ENCODE measurements around the gene ZNF566.

The ZNF566 gene

DNA sequence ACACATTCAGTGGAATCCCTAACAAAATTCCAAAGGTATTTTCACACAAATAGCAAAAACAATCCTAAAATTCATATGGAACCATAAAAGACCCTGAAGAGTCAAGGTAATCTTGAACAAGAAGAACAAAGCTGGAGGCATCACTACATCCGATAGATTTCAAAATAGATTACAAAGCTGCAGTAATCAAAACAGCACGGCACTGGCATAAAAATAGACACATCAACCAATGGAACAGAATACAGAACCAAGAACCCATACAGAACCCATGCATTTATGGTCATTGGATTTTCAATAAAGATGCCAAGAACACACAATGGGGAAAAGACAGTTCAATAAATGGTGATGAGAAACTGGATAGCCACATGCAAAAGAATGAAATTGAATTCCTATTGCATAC, 32.5 kb downstream of the ZNF566 start:
- no peak for DNase-seq (ENCODE audit: low read depth, low spot score)
- H3K27ac ChIP-seq, result no peak overlapping the region

DNA sequence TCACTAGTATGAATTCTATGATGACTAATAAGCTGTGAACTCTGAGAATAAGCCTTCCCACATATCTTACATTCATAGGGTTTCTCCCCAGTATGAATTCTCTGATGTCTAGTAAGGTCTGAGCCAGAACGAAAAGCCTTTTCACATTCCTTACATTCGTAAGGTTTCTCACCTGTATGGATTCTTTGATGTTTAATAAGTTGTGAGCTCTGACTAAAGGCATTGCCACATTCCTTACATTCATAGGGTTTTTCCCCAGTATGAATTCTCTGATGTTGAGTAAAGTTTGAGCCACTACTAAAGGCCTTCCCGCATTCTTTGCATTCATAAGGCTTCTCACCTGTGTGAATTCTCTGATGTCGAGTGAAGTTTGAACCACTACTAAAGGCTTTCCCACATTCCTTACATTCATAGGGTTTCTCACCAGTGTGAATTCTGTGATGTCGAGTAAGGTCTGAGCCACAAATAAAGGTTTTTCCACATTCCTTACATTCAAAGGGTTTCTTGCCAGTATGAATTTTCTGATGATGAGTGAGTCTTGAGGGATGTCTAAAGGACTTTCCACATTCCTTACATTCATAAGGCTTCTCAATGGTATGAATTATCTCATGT, 40.2 kb downstream of the ZNF566 start:
- DNase-seq (ENCODE audit: low read depth, low spot score), result no peak
- no peak overlapping the region for H3K27ac ChIP-seq

DNA sequence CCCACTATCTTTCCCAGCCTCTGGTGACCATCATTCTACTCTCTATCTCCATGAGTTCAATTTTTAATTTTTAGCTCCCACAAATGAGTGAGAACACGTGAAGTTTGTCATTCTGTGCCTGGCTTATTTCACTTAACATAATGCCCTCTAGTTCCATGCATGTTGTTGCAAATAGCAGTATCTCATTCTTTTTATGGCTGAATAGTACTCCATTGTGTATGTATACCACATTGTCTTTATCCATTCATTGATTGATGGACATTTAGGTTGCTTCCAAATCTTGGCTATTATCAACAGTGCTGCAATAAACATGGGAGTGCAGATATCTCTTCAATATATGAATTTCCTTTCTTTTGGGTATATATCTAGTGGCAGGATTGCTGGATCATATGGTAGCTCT, 48.0 kb downstream of the ZNF566 start:
- no peak overlapping the region for H3K27ac ChIP-seq
- DNase-seq (ENCODE audit: low read depth, low spot score), result no peak

DNA sequence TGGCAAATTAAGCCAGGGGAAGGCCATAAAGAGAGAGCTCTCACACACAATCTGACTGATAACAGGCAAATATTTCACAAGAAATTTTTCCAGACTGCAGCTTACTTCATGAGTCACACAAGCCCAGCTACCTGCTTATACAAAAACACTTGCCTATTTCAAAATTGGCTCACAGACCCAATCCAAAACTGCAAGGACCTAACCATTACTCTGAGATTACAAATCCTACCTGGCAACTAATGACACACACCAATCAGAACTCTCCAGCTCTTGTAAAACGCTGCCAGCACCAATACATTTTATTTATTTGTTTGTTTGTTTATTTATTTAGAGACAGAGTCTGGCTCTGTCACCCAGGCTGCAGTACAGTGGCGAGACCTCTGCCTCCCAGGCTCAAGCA, 52.8 kb downstream of the ZNF566 start:
- no peak overlapping the region for H3K27ac ChIP-seq
- DNase-seq (ENCODE audit: low read depth, low spot score), result peak; percentile 27

DNA sequence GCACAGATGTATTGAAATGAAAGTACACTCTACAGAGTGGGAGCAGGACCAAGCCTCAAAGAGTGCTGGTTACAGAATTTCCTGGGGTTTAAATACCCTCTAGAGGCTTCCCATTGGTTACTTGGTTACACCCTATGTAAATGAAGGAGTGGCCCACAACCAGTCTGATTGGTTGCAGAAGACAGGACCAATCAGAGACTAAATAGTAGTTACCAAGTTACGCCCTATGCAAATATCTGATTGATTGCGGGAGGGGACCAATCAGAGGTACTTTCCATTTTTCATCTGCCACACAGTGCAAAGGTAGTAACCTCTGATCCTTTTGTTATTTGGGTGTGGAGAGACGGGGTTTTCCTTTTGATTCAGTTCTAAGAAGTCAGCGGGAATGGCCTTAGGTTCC, 65.4 kb downstream of the ZNF566 start:
- H3K27ac ChIP-seq, result no peak overlapping the region
- DNase-seq (ENCODE audit: low read depth, low spot score), result no peak

DNA sequence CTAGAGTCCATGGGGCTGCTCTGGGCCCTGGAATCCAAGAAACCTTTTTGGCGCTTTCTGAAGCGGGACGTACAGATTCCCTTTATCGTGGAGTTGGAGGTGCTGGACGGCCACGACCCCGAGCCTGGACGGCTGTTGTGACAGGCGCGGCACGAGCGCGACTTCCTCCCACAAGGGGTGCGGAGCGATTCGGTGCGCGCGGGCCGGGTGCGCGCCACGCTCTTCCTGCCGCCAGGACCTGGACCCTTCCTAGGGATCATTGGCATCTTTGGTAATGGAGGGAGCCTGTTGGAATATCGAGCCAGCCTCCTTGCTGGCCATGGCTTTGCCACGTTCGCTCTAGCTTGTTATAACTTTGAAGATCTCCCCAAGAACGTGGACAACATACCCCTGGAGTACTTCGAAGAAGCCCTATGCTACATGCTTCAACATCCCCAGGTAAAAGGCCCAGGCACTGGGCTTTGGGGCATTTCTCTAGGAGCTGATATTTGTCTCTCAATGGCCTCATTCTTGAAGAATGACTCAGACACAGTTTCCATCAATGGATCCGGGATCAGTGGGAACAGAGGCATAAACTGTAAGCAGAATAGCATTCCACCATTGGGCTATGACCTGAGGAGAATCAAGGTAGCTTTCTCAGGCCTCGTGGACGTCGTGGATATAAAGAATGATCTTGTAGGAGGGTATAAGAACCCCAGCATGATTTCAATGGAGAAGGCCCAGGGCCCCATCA, 67.4 kb downstream of the ZNF566 start:
- no peak for DNase-seq (ENCODE audit: low read depth, low spot score)
- H3K27ac ChIP-seq, result no peak overlapping the region

DNA sequence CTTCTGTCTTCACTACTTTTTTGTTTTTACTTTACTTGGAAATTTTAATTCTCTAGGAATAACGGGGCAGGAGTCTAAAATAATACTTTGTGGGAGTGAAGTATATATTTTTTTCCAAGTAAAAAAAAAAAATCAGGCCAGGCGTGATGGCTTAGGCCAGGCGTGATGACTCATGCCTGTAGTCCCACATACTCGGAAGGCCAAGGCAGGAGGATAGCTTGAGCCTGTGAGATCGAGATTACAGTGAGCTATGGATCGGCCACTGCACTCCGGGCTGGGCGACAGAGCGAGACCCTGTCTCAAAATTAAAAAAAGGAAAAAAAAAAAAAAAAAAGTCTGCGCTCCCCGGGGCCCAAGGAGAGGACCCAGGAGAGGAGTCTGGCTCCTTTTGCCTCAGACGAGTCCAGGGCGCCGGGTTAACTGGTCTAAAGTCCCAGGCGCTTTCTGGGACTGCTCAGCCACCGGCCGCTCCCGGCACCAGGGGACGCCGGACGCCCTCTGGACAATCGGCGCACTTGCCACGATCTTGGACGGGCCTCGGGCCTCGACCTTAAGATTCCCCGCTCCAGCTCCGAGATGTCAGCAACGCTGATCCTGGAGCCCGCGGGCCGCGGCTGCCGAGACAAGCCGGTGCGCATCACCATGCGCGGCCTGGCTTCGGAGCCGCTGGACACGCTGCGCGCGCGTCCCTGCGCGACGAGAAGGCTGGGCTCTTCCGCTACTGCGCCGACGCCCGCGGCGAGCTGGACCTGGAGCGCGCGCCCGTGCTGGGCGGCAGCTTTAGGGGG, 68.2 kb downstream of the ZNF566 start:
- no peak overlapping the region for H3K27ac ChIP-seq
- DNase-seq (ENCODE audit: low read depth, low spot score), result no peak

DNA sequence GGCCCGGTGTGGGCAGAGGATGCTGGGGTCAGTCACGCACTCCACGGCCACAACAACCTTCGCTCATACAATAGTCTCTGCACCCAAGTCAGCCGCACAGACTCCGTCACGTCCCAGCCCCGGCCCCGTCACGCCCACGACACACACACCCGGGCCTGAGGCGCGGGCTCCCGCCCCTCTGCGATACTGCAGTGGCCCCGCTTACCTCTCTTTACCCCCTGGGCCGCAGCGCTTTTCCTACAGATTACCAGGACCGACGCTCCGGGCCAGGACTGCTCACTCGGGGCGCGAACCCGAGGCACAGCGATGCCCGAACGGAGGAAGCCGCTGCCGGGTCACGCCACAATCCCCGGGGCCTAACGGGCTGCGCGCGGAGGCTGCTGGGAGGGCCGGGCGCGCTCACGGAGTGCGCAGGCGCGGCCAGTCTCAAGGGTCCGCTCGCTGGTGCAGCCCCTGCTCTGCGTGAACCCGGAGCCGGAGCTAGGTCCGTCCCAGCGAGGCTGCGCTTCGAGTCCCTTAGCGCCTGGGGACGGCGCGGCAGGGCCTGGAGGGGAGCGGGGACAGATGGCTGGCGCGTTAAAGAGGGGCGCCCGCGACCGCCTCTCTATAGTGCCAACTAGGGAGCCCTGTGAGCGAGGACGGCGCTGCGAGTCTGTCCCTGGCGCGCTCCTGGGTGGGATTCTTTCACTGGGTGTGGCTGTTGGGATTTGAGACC, 70.9 kb downstream of the ZNF566 start, which contains the start of gene ZFP82:
Gene ZFP82 (minus strand): TSS at position 358 of the 715 bp plus-strand sequence. CDS start 8,855 bp downstream, outside the sequence.
- peak within 1 kb of the TSS; percentile 52 for H3K27ac ChIP-seq
- no peak for DNase-seq (ENCODE audit: low read depth, low spot score)

DNA sequence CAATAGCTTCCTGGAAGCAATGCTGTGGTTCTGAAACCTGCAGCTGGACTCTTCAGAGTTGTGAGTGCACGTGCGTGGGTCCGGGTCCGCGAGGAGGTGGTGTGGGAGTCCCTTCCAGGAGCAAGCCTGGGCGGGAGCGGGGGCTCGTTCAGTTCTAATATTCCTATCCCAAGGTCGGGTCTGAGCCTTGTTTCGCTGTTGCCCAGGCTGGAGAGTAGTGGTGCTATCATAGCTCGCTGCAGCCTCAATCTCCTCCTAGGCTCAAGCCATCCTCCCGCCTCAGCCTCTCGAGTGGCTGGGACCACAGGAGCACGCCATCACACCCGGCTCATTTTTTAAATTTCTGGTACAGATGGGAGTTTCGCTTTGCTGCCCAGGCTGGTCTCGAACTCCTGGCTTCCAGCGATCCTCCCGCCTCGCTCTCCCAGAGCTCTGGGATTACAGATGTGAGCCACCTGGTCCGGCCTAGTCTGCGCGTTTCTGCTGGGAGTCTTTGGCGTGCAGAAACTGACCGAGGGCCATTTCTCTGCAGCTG, 71.5 kb downstream of the ZNF566 start:
- H3K27ac ChIP-seq, result peak overlapping the region; percentile 52
- no peak for DNase-seq (ENCODE audit: low read depth, low spot score)

DNA sequence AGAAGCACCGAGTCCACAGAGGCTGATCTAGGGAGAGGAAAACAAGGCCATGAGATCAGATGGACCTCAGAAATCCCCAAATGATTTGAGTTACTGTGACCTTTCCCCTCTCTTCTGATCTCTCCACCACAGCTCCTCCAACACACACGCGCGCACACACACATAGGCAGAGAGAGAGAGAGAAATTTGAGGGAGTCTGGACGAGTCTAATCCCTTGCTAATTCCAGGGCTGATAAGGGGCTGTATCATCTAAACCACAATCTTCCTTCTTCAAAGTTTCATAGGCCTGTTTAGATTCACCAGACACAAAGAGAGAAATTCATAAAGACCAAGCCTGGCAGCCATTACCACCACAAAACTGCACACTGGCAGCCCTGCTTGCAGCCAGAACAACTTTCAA, 79.5 kb downstream of the ZNF566 start:
- no peak overlapping the region for H3K27ac ChIP-seq
- no peak for DNase-seq (ENCODE audit: low read depth, low spot score)

DNA sequence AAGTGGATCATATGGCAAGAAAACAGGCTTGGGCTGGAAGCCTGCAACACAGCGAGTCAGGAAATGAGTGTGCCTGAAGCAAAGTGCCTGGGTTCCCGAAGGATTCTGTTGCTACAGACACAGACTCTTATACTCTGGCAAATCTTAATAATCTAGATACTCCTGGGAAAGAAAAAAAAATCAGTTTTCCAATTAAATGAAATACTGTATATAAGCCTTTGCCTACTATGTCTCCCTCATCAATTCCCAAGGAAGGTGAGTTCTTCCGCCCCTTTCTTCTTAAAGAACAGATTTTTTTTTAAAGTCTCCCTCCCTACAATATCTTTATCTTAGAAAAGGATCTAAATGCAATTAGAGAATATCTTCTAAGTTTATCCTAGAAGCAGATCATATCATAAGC, 81.3 kb downstream of the ZNF566 start:
- no peak for DNase-seq (ENCODE audit: low read depth, low spot score)

DNA sequence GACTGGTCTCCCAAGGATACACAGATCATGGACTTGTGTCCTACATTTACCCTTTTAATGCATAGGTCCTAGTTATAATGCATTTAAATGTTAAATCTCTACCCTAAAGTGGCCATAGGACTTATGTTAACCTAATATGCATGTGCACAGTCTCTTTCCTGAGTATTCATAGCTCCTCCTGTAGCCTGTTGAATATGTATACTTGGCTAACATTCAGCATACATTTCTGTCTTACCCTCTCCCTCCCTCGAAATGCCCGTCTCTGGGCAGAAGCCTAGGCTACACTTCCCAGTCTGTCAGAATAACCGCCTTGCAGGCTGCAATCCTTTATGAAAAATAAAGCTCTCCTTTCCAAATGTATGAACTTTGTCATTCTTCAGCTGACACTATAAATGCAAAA, 84.9 kb downstream of the ZNF566 start:
- DNase-seq (ENCODE audit: low read depth, low spot score), result no peak
- no peak overlapping the region for H3K27ac ChIP-seq

More for the DNA sequence above, 81.3 kb downstream of the ZNF566 start:
- no peak overlapping the region for H3K27ac ChIP-seq

DNA sequence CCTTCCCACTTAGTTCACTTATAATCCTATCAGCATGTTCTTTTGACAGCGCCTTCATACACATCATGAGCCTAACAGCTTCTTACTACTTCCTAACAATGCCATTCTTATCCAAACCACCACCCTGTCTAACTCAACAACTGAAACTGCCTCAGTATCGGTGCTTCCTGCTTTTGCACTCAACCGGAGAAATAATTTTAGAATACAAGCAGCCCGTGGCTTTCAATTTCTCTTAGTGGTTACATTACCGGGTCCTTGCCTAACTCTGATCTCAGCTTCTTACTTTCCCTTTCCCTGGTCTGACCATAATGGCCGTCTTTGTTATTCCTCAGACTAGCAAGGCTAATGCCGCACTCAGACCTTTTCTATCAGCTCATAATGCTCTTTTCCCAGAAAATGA, 87.9 kb downstream of the ZNF566 start:
- no peak for DNase-seq (ENCODE audit: low read depth, low spot score)
- H3K27ac ChIP-seq, result no peak overlapping the region

DNA sequence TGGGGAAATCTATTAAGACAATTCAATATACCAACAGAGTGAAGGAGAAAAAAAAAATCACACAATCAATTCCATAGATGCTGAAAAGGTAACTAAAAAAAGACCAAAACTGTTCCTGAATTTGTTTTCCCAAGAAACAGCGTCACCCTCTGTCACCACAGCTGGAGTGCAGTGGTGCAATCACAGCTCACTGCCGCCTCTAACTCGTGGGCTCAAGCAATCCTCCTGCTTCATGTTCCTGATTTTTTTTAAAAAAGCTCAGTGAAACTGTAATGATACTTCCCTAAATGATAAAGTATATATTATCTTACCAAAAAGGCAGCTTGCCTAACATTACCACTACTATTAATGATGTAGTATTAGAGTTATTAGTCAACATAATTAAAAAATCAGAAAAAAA, 90.8 kb downstream of the ZNF566 start:
- no peak overlapping the region for H3K27ac ChIP-seq
- DNase-seq (ENCODE audit: low read depth, low spot score), result no peak
